Effector CD4-positive, alpha-beta T cell (primary cell): ENCODE measurements around the gene MAPKAP1.

Experiments
- DNase-seq: peaks from one replicate; pipeline ENCODE4 v3.0.0-alpha.2; 2020

Gene MAPKAP1

GRCh38 chr9:125427556-125427955 is 279.5 kb downstream of the MAPKAP1 start:
- DNase-seq: no peak

GRCh38 chr9:125426926-125427325 is 280.1 kb downstream of the MAPKAP1 start:
- no peak for DNase-seq

DNA sequence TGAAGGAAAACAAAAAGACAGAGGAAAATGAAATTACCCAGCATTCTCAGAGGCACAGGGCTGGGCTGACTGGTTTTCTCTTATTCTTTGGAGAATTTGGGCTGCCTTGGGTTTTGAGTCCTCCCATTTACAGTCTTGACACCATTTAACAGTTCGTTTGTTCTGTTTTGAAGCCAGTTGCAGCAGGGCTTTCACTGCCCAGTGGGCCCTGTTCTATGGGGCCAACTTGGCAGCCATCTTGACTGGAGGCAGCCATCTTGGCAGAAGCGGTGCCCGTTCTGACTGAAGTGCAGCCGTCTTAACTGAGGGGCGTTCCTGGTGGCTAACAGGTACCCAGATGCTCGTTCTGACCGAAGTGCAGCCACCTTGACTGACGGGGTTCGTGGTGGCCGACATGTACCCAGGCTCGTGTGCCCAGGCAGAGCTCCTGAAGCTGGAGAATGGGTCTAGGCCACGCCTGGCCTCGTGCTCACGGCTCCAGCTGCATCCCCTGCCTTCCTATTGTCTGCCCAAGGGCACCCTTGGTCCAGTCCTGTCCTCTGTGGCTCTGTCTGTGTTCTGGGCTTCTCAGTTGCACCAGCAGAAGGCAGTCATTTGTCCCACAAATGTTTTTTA is 281.0 kb downstream of the MAPKAP1 start:
- no peak for DNase-seq

- DNase-seq: no peak
These were observed 281.7 kb downstream of the MAPKAP1 start for GRCh38 chr9:125425170-125425897.

GRCh38 chr9:125423964-125424363 is 283.0 kb downstream of the MAPKAP1 start:
- DNase-seq: no peak

DNA sequence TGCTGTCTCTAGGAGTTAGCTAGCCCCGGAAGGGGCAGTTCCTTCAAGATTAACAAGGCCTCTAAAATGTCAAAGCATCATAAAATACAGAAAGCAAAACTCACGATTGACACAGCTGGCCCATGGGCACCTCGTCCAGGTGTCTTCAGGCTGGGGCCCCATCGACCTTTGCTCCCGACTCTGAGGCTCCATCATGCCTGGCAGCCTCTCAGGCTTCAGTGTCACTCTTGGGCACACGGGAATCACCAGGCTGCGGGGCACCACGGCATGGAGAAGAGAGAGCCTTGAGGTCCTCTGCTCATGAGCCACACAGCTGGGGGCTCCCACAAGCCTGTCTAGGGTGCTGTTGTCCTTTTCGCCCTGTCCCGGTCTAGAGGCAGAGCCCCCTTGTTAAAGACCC is 284.2 kb downstream of the MAPKAP1 start:
- no peak for DNase-seq

DNA sequence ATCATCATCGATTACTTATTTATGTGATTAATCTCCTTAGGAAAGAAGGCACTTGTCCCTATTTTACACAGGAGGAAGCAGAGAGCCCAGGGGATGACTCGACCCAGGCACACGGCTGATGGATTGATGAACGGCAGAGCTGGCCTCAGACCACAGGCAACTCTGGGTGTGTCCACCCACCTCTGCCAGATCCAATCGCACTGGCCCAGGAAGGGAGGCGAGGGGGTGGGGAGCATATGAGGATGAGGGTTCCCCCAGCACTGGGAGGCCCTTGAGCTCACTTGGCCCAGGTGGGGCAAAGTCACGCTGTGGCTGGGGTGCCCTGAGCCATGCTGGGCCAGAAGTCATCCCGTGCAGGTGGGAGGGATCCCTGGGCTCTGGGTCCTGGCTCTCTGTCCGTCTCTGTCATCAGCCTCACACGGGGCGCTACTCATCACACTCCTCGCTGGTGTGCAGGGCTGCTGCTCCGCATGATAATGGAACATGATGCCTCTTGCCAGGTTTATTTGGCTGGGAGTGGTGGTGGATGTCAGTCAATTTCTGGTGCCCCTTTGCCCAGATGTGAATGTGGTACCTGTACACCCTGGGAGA is 285.3 kb downstream of the MAPKAP1 start:
- no peak for DNase-seq

- no peak for DNase-seq
These were observed 285.8 kb downstream of the MAPKAP1 start for GRCh38 chr9:125421166-125421565.

DNA sequence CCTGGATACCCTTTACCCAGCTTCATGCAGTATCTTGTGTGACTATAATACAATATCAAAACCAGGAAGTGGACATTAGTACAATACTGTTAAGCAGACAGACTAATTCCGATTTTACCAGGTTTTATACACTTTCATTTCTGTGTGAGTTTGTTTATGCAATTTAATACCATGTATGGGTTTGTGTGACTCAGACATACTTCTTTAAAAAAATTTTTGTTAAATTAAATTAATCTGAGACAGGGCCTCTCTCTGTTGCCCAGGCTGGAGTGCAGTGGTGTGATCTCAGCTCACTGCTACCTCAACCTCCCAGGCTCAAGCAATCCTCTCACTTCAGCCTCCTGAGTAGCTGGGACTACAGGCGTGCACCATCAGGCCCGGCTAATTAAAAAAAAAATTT is 288.6 kb downstream of the MAPKAP1 start:
- DNase-seq: no peak

- no peak for DNase-seq
These were observed 290.5 kb downstream of the MAPKAP1 start for GRCh38 chr9:125416517-125416916.

DNA sequence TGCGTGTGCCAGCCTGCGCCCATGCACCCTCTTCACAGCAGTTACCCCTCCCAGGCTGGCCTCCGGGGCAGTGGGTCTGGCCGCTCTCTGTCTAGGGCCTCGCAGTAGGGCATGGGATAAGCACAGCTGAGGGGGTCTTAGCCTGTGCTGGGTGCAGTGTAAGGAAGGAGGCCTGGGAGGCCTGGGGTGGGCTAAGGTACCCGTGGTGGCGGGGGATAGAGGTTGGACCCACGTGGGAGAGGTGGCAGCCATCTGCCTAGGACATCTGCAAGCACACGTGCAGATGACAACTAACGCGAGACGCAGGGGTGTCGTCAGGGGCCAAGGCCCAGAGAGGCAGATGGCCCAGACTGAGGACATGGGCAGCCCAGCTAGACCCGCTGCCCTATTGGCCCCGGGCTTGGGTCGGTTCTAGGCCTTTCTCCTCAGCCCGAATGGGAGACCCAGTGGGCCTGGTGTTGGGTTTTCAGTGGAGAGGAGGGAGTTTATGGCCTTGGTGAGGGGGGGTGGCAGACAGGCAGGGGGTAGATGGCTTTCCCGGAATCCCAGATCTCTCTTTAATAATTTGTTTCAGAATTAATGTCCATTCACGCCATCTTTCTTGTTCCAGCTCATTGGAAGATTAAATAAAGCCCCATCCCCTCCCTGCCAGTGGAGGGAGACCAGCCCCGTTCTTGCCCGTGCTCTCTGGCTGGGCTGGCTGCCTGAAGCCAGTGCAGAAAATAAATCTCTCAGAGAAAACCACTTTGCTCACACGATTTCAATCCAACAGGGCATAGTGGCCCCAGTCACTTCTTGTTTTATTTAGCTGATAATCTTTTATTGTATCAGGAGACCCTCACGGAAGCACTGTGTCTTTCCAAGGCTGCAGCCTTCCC is 291.2 kb downstream of the MAPKAP1 start:
- no peak for DNase-seq

- no peak for DNase-seq
These were observed 293.4 kb downstream of the MAPKAP1 start for GRCh38 chr9:125413579-125413978.

- DNase-seq: no peak
These were observed 294.8 kb downstream of the MAPKAP1 start for GRCh38 chr9:125412166-125412565.

GRCh38 chr9:125411171-125411756 is 295.7 kb downstream of the MAPKAP1 start:
- no peak for DNase-seq

- no peak for DNase-seq
These were observed 296.5 kb downstream of the MAPKAP1 start for GRCh38 chr9:125410522-125410894.

GRCh38 chr9:125409637-125410521 is 297.1 kb downstream of the MAPKAP1 start:
- no peak for DNase-seq

- DNase-seq: no peak
These were observed 297.8 kb downstream of the MAPKAP1 start for GRCh38 chr9:125409217-125409636.

DNA sequence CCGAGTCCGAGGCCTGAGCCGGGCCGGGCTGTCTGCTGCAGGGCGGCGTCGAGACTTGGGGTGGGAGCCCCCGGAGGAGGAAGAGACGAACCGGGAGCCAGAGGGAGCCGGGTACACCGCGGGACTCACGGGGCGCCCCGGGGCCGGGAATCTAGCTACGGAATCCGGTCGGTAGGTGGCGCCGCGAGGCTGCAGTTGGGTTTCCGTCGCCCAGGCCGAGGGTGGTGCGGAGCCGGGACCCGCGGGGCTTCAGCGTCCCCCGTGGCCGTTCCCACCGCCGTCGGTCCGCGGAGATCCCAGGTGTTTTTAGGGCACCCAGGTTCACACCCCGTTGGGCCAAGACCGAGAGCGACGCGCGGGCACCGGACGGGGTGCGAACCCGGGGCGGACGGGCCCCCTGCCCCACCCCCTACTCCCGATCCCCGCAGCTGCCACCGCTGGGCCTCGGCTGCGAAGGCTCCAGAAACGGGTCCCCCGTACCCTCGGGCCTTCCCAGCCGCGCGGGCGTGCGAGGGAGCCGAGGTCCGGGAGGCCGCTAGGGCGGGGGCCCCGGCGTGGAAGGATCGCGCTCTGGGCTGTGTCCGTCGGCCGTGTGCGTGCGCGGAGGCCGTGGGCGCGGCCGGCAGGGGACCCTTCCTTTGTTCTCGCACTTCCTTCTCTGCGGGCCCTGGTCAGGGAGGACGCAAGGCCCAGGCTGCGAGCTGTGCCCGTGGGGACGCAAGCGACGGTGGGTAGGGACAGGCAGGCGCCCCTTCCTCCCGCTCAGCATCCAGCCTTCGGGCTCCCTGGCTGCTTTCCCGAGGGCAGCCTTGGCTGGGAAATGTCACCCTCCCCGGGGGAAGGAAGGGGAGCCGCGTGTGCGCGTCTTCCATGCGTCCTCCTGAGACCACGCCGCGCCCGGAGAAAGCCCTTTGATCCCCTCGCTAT is 298.8 kb downstream of the MAPKAP1 start:
- DNase-seq: peak; percentile 64

GRCh38 chr9:125407432-125407973 is 299.5 kb downstream of the MAPKAP1 start:
- no peak for DNase-seq

- DNase-seq: no peak
These were observed 300.3 kb downstream of the MAPKAP1 start for GRCh38 chr9:125406810-125407087.
